ENCODE measurements around the gene FBXW11. TPM values are rescaled to one million over a fixed set of nuclear protein-coding genes. Genes with fewer than 3 reads are reported as not detected.

Gene FBXW11
- total and polyA plus RNA-seq, 2 experiments from 2014 or later = 59.0 to 98.0 TPM

GRCh38 chr5:171855265-171855664 is 151.2 kb downstream of the FBXW11 start:
- Histone ChIP-seq H3K36me3 (no peaks in the 10 kb centered on the region), H3K4me3 (no peak overlapping the region), H3K27ac (no peak overlapping the region), H3K4me1 (ENCODE audit: low read depth) (peaks cover 11% of the 10 kb centered on the region), H3K9me3 (ENCODE audit: low read depth) (no peaks in the 10 kb centered on the region), H3K27me3 (no peaks in the 10 kb centered on the region)
- TF ChIP-seq, protein P1, sequence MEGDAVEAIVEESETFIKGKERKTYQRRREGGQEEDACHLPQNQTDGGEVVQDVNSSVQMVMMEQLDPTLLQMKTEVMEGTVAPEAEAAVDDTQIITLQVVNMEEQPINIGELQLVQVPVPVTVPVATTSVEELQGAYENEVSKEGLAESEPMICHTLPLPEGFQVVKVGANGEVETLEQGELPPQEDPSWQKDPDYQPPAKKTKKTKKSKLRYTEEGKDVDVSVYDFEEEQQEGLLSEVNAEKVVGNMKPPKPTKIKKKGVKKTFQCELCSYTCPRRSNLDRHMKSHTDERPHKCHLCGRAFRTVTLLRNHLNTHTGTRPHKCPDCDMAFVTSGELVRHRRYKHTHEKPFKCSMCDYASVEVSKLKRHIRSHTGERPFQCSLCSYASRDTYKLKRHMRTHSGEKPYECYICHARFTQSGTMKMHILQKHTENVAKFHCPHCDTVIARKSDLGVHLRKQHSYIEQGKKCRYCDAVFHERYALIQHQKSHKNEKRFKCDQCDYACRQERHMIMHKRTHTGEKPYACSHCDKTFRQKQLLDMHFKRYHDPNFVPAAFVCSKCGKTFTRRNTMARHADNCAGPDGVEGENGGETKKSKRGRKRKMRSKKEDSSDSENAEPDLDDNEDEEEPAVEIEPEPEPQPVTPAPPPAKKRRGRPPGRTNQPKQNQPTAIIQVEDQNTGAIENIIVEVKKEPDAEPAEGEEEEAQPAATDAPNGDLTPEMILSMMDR (IDR thresholded peaks at IDR 0.05; ENCODE audit: low read depth, low read length) = no peak
- DNase-seq (ENCODE audit: low read depth in 1 of 2, low spot score in 1 of 2) = no peak

DNA sequence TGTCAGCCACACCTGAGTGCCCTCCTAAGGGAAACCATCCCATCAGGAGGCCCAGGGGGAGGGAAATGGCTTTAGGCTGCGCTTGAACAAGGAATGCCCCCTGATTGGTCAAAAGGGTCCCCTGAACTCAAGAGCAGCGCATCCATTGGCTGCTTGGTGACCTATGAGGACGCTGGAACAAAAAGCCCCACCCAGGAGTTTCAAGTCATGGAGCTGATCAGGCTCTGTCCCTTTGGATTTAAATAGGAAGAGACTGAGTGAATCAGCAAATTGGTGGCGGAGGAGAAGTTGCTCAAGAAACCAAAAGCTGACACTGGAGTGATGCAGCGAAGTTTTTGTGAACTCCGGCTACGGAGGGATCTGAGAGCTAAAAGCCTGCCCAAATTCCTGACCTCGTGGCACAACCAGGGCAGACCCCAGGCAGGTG is 154.2 kb downstream of the FBXW11 start:
- no peaks in the 10 kb centered on the region for H3K27me3 ChIP-seq
- no peak overlapping the region for H3K27ac ChIP-seq
- DNase-seq (ENCODE audit: low read depth in 1 of 2, low spot score in 1 of 2) = no peak
- TF ChIP-seq, protein P1 (IDR thresholded peaks at IDR 0.05; ENCODE audit: low read depth, low read length) = no peak
- H3K4me3 ChIP-seq = no peak overlapping the region
- no peaks in the 10 kb centered on the region for H3K36me3 ChIP-seq
- peaks cover 11% of the 10 kb centered on the region for H3K4me1 ChIP-seq (ENCODE audit: low read depth)
- H3K9me3 ChIP-seq (ENCODE audit: low read depth) = no peaks in the 10 kb centered on the region

- no peaks in the 10 kb centered on the region for H3K9me3 ChIP-seq (ENCODE audit: low read depth)
Measured at GRCh38 chr5:171851251-171851650, 155.2 kb downstream of the FBXW11 start.

DNA sequence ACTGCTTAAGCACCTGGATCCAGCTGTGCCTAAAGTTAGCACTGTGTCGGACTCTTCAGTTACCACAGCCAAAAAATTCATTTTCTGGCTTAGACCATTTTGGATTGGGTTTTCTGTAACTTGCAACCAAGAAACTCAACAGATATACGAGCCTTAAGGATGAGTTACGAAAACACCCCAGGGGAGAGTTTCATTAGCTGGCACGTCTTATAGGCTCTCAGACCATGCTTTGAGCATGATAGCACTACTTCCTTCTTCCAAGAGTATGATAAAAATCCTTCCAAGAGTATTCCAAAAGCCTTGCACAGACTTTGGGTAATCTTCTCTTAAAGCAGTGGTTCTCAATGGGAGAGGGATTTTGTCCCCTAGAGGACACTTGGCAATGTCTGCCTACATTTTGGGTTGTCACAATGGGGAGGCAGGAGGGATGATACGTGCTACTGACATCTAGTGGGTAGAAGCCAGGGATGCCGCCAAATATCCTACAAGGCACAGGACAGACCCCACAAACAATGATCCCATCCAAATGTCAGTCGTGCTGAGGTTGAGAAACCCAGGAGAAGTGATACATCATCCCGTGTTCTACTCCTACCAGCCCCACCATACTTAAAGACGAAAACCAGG is 156.0 kb downstream of the FBXW11 start:
- Histone ChIP-seq H3K36me3 (no peaks in the 10 kb centered on the region), H3K4me3 (no peak overlapping the region), H3K4me1 (ENCODE audit: low read depth) (peaks cover 6% of the 10 kb centered on the region), H3K27me3 (no peaks in the 10 kb centered on the region), H3K27ac (peak overlapping the region; percentile 1), H3K9me3 (ENCODE audit: low read depth) (no peaks in the 10 kb centered on the region)
- DNase-seq (ENCODE audit: low read depth in 1 of 2, low spot score in 1 of 2) = peak; percentile 26 to 30
- TF ChIP-seq, protein P1 (IDR thresholded peaks at IDR 0.05; ENCODE audit: low read depth, low read length) = peak; percentile 34

More at GRCh38 chr5:171851251-171851650, 155.2 kb downstream of the FBXW11 start:
- Histone ChIP-seq H3K27ac (no peak overlapping the region), H3K4me1 (ENCODE audit: low read depth) (peaks cover 6% of the 10 kb centered on the region), H3K4me3 (no peak overlapping the region), H3K27me3 (no peaks in the 10 kb centered on the region), H3K36me3 (no peaks in the 10 kb centered on the region)
- DNase-seq (ENCODE audit: low read depth in 1 of 2, low spot score in 1 of 2) = no peak
- TF ChIP-seq, protein P1 (IDR thresholded peaks at IDR 0.05; ENCODE audit: low read depth, low read length) = no peak

DNA sequence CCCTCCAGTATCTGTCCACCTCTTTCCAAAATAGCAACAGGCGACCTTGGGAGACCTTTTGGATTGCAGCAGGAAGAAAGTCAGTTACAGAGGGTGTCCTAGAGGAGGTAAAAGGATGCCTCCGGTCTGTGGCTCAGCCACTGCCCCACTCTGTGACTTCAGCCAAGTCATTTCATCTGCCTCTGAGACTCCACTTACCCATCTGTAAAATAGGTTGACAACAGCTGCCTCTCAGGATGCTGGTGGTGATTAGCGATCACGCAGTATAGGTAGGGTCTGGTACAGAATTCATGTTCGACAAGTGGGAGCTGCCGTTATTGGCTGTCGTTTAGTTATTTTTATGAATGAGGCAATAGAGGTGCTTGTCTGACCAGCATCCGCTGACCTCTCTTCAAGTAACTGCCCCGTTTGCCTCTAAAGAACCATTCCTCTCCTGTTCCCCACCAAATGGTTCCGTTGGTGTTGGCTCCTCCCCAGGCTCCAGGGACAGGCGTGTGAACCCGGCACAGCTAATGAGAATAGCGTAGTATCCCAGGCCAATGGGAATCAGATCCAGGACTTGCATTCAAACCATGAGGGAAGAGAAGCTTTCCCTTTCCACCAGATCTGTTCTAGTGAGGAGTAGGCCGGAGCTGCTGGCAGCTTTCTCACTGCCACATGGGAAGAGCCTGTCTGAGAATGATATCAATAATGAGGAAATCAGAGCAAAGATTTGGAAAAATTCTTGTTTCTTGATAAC is 156.7 kb downstream of the FBXW11 start:
- TF ChIP-seq, protein P1 (IDR thresholded peaks at IDR 0.05; ENCODE audit: low read depth, low read length) = no peak
- Histone ChIP-seq H3K4me1 (ENCODE audit: low read depth) (peaks cover 6% of the 10 kb centered on the region), H3K36me3 (no peaks in the 10 kb centered on the region)

More for the DNA sequence above, 156.7 kb downstream of the FBXW11 start:
- Histone ChIP-seq H3K4me3 (no peak overlapping the region), H3K27ac (peak overlapping the region; percentile 23), H3K27me3 (no peaks in the 10 kb centered on the region), H3K9me3 (ENCODE audit: low read depth) (no peaks in the 10 kb centered on the region)
- DNase-seq (ENCODE audit: low read depth in 1 of 2, low spot score in 1 of 2) = no peak
